HG03108 (cell line): Measurements from ENCODE around the gene IDE.

Source experiments
- ATAC-seq: cut with Tn5 transposase; IDR thresholded peaks from one replicate; pipeline ENCODE4 v1.9.1; 2021; ENCODE audit warnings: moderate library complexity; ENCODE audit not compliant: unreplicated experiment

IDE gene

GRCh38 chr10:92567952-92568600, 5.8 kb downstream of the IDE start:
- ATAC-seq, result peak; percentile 49

- no peak for ATAC-seq
These were observed 11.5 kb downstream of the IDE start for GRCh38 chr10:92562424-92562823.

- ATAC-seq, result no peak
These were observed 14.8 kb downstream of the IDE start for GRCh38 chr10:92559046-92559445.

- no peak for ATAC-seq
These were observed 19.9 kb downstream of the IDE start for GRCh38 chr10:92553959-92554358.

- no peak for ATAC-seq
These were observed 21.6 kb downstream of the IDE start for GRCh38 chr10:92552310-92552709.

- ATAC-seq, result no peak
These were observed 23.0 kb downstream of the IDE start for GRCh38 chr10:92550924-92551323.

GRCh38 chr10:92547676-92548075, 26.2 kb downstream of the IDE start:
- no peak for ATAC-seq

GRCh38 chr10:92545556-92545955, 28.3 kb downstream of the IDE start:
- no peak for ATAC-seq

- ATAC-seq, result no peak
These were observed 29.6 kb downstream of the IDE start for GRCh38 chr10:92544296-92544695.

- no peak for ATAC-seq
These were observed 31.4 kb downstream of the IDE start for GRCh38 chr10:92542458-92542857.

GRCh38 chr10:92541583-92541982, 32.3 kb downstream of the IDE start:
- ATAC-seq, result no peak

- no peak for ATAC-seq
These were observed 35.5 kb downstream of the IDE start for GRCh38 chr10:92538231-92538958.

- ATAC-seq, result no peak
These were observed 42.9 kb downstream of the IDE start for GRCh38 chr10:92530891-92531535.

- ATAC-seq, result no peak
These were observed 43.5 kb downstream of the IDE start for GRCh38 chr10:92530421-92530820.

- ATAC-seq, result no peak
These were observed 46.2 kb downstream of the IDE start for GRCh38 chr10:92527716-92528115.

GRCh38 chr10:92523639-92524038, 50.3 kb downstream of the IDE start:
- no peak for ATAC-seq

- ATAC-seq, result peak; percentile 79
These were observed 56.7 kb downstream of the IDE start for GRCh38 chr10:92517034-92517655.

GRCh38 chr10:92508866-92509265, 65.0 kb downstream of the IDE start:
- no peak for ATAC-seq

- ATAC-seq, result no peak
These were observed 67.6 kb downstream of the IDE start for GRCh38 chr10:92506336-92506735.

GRCh38 chr10:92505044-92505443, 68.8 kb downstream of the IDE start:
- ATAC-seq, result no peak

GRCh38 chr10:92502296-92502808, 71.5 kb downstream of the IDE start:
- ATAC-seq, result no peak
